ENCODE results near the gene ELAVL4.
"Not testable (repeated sequence)": the region's sequence is repeated elsewhere in the genome, so short reads cannot be mapped to it uniquely, and the experiment has no call there.

Gene ELAVL4

GRCh38 chr1:50126927-50127715, 18.4 kb downstream of the ELAVL4 start:
- no peak for DNase-seq

GRCh38 chr1:50129201-50129600, 20.5 kb downstream of the ELAVL4 start:
- DNase-seq: no peak

- no peak for DNase-seq
Observed at GRCh38 chr1:50132347-50132894, 23.7 kb downstream of the ELAVL4 start.

GRCh38 chr1:50135716-50136115, 27.0 kb downstream of the ELAVL4 start:
- no peak for DNase-seq

- DNase-seq: no peak
Observed at GRCh38 chr1:50139339-50140181, 30.8 kb downstream of the ELAVL4 start.

GRCh38 chr1:50140182-50140447, 31.4 kb downstream of the ELAVL4 start:
- DNase-seq: no peak

- no peak for DNase-seq
Observed at GRCh38 chr1:50147191-50147850, 38.6 kb downstream of the ELAVL4 start.

- DNase-seq: no peak
Observed at GRCh38 chr1:50148142-50148923, 39.6 kb downstream of the ELAVL4 start.

GRCh38 chr1:50152236-50152635, 43.5 kb downstream of the ELAVL4 start:
- no peak for DNase-seq

- DNase-seq: no peak
Observed at GRCh38 chr1:50155541-50155940, 46.8 kb downstream of the ELAVL4 start.

- DNase-seq: no peak
Observed at GRCh38 chr1:50156241-50157010, 47.7 kb downstream of the ELAVL4 start.

- no peak for DNase-seq
Observed at GRCh38 chr1:50157306-50157941, 48.7 kb downstream of the ELAVL4 start.

GRCh38 chr1:50158421-50158820, 49.7 kb downstream of the ELAVL4 start:
- no peak for DNase-seq

- no peak for DNase-seq
Observed at GRCh38 chr1:50163680-50164079, 55.0 kb downstream of the ELAVL4 start.

- not testable (repeated sequence) for DNase-seq
Observed at GRCh38 chr1:50166351-50166750, 57.6 kb downstream of the ELAVL4 start.

- DNase-seq: no peak
Observed at GRCh38 chr1:50172299-50172698, 63.6 kb downstream of the ELAVL4 start.

GRCh38 chr1:50174101-50174500, 65.4 kb downstream of the ELAVL4 start:
- no peak for DNase-seq

- no peak for DNase-seq
Observed at GRCh38 chr1:50175719-50176639, 67.3 kb downstream of the ELAVL4 start.

GRCh38 chr1:50177994-50178393, 69.3 kb downstream of the ELAVL4 start:
- DNase-seq: no peak

- DNase-seq: no peak
Observed at GRCh38 chr1:50179639-50180038, 70.9 kb downstream of the ELAVL4 start.
